Kidney epithelial cell (primary cell): ENCODE measurements around the gene CTCFL. TPM values are rescaled to one million over a fixed set of nuclear protein-coding genes. Genes with fewer than 3 reads are reported as not detected.

ENCODE experiments used
- DNase-seq: peaks from one replicate; pipeline ENCODE4 v3.0.0-alpha.2; 2010; ENCODE audit warnings: low read depth
- H3K27me3 ChIP-seq: 2 replicates; pipeline ENCODE4 v1.6.0; 2011; ENCODE audit warnings: low read length; ENCODE audit not compliant: control insufficient read depth, insufficient read depth
- H3K36me3 ChIP-seq: 2 replicates; pipeline ENCODE4 v1.5.1; 2011; ENCODE audit warnings: low read length; ENCODE audit not compliant: control insufficient read depth, insufficient read depth
- H3K4me3 ChIP-seq: 2 replicates; pipeline ENCODE4 v1.5.1; 2011; ENCODE audit warnings: low read depth, mild to moderate bottlenecking, control low read depth, low read length
- CTCF ChIP-seq: IDR thresholded peaks from 2 replicates; pipeline ENCODE4 v1.5.1; 2011; ENCODE audit warnings: mild to moderate bottlenecking, moderate library complexity, low read length, control low read depth, inconsistent platforms; ENCODE audit not compliant: insufficient read depth, poor library complexity, severe bottlenecking
- total RNA-seq: library from RNA; depleted of rRNA; stranded (reverse); fragments of >200 nt; gene quantifications from 2 replicates; pipeline ENCODE4 v1.2.3, GENCODE V29; 2015

CTCFL gene
- total RNA-seq, 1 donor from 2014 or later, result 0.17 TPM

GRCh38 chr20:57561356-57562279 is 36.7 kb upstream of the CTCFL start:
- Histone ChIP-seq H3K4me3 (no peak overlapping the region), H3K36me3 (no peaks in the 10 kb centered on the region), H3K27me3 (peaks cover 24% of the 10 kb centered on the region)
- no peak for TF ChIP-seq CTCF
- no peak for DNase-seq

- Histone ChIP-seq H3K4me3 (no peak within 1 kb of the TSS), H3K27me3 (peaks cover 24% of the 10 kb centered on the region), H3K36me3 (no peaks in the 10 kb centered on the region)
- peak; percentile 54 for DNase-seq
- TF ChIP-seq CTCF, result no peak
These were observed 35.8 kb upstream of the CTCFL start, which contains the start of gene PCK1 for GRCh38 chr20:57560554-57561355. Gene PCK1, plus strand, starts transcription at chr20:57561110. Its CDS starts 302 bp downstream, at chr20:57561412.

GRCh38 chr20:57559658-57560553 is 35.0 kb upstream of the CTCFL start:
- Histone ChIP-seq H3K36me3 (no peaks in the 10 kb centered on the region), H3K4me3 (no peak overlapping the region), H3K27me3 (peaks cover 18% of the 10 kb centered on the region)
- no peak for TF ChIP-seq CTCF
- no peak for DNase-seq

GRCh38 chr20:57559289-57559634 is 34.3 kb upstream of the CTCFL start:
- TF ChIP-seq CTCF, result no peak
- peaks cover 17% of the 10 kb centered on the region for H3K27me3 ChIP-seq
- no peak for DNase-seq
- H3K36me3 ChIP-seq, result no peaks in the 10 kb centered on the region
- no peak overlapping the region for H3K4me3 ChIP-seq

GRCh38 chr20:57558614-57559288 is 33.8 kb upstream of the CTCFL start:
- no peak for TF ChIP-seq CTCF
- Histone ChIP-seq H3K4me3 (no peak overlapping the region), H3K36me3 (no peaks in the 10 kb centered on the region), H3K27me3 (peaks cover 16% of the 10 kb centered on the region)
- DNase-seq, result no peak
